ENCODE measurements around the gene EPB41. TPM values are rescaled to one million over a fixed set of nuclear protein-coding genes. Genes with fewer than 3 reads are reported as not detected.

The EPB41 gene
- total and polyA plus RNA-seq, 9 of the 15 experiments (the other 6 are each of a cell fraction or from before 2014, with no cell fraction given) = 3.7 to 213 (median 141) TPM

DNA sequence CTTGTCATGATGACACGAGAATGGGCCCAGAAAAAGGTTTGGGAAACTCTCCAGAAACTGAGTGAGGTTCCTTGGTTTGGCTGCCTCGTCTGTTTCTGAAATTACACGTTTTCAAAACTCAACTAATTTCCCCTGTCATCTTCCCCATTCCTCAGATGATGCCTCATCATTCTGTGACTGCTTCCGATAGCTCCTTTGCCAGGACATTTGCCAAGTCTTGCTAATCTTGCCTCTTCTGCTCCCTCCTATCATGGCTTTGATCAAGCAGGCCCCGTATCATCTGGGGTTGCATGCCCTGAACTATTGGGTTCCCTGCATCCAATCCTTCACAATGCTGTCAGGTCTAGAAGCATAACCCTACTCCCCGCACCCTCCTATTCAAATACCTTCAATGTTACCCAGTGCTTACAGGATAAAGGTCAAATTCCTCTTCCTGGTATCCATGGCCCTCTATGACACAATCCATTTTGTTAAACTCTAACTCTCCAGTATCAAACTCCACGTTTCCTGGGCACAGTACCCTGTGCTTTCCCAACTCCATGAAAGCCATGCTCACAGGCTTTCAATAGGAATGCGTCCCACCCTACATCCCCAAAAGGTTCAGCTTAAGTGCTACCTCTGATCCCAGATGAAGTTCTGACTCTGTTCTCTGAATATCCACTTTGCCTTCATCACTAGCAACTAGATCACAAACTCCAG is 231.5 kb downstream of the EPB41 start:
- Histone ChIP-seq H3K9me1 (ENCODE audit: control insufficient read depth, insufficient read depth, low read length) (no peaks in the 10 kb centered on the region), H3K9me3 (replicated peaks; ENCODE audit: control insufficient read depth, insufficient read depth, low read depth, low read length) (no peaks in the 10 kb centered on the region), H3K36me3 (ENCODE audit: control insufficient read depth, insufficient read depth, low read length) (peaks cover 54% of the 10 kb centered on the region), H4K20me1 (replicated peaks; ENCODE audit: control insufficient read depth, insufficient read depth, low read length) (no peaks in the 10 kb centered on the region), H3K79me2 (ENCODE audit: control insufficient read depth, insufficient read depth, low read length) (peaks cover 5% of the 10 kb centered on the region; the same call in 2 of the 3 replicates), H3K4me1 (replicated peaks in 1 of 2; ENCODE audit: control insufficient read depth in 2 of 2, insufficient read depth in 2 of 2, low read length in 2 of 2) (peaks cover 2 to 4% of the 10 kb centered on the region in 2 experiments; a peak in 3 of 5 replicates), H3K4me3 (no peak overlapping the region), H3K27ac (ENCODE audit: extremely low read depth, low read depth, low read length) (0 out of 3 replicates have a peak overlapping the region, but pooled peaks have one; percentile 10), H3K27me3 (ENCODE audit: control insufficient read depth in 2 of 2, insufficient read depth in 2 of 2, low read length in 2 of 2) (no peaks in the 10 kb centered on the region), H3K4me2 (ENCODE audit: insufficient read depth, low read length) (no peak overlapping the region), H2AFZ (ENCODE audit: low read depth, low read length) (no peak overlapping the region), H3K9ac (ENCODE audit: insufficient read depth in 1 of 2, low read depth in 2 of 2, low read length in 2 of 2) (no peak overlapping the region)
- intact Hi-C loops (cut with micrococcal nuclease) (no loop called here), in situ Hi-C loops (cut with MboI) (no loop called here)
- FAIRE-seq = peak; percentile 67
- ChIA-PET POLR2A (interaction anchor here (0.8 to 2.9 kb wide), 7 partner anchors 9 to 1767 kb away, joined by 3 to 12 read pairs (median 3); partner anchors contain the start of genes MECR and SRSF4), CTCF (ENCODE audit: low intra/inter-chr PET ratio) (no interaction called here)
- WGBS (ENCODE audit: insufficient coverage, low coverage, missing lambda C conversion rate) = 53% methylated on average over 8 of the region's 8 CpGs
- BruUV-seq (replicated peaks) = no TSS peak
- no peak for DNase-seq (ENCODE audit: extremely low read depth in 1 of 4, low spot score in 3 of 4)
- ATAC-seq = peak; percentile 47
- TF ChIP-seq ZBTB9 (CRISPR knock-in tag; IDR thresholded peaks at IDR 0.05) (peak; percentile 48; the same call in 1 of the 2 replicates), NR2C1 (IDR thresholded peaks at IDR 0.05) (peak; percentile 18; the same call in 1 of the 2 replicates), NR2C1 (tag; IDR thresholded peaks at IDR 0.05) (0 out of 2 replicates have a peak, but pooled peaks have one; percentile 15), NCOR1 (IDR thresholded peaks at IDR 0.05) (peak; percentile 51), ZBTB11 (CRISPR knock-in tag; IDR thresholded peaks at IDR 0.05) (peak in 1 of 3 experiments; percentile 37; a peak in 1 of 6 replicates), SUPT5H (IDR thresholded peaks at IDR 0.05) (peak; percentile 76), ELF4 (CRISPR knock-in tag; IDR thresholded peaks at IDR 0.05) (peak; percentile 80; the same call in 1 of the 2 replicates)
- TF ChIP-seq, protein P1, sequence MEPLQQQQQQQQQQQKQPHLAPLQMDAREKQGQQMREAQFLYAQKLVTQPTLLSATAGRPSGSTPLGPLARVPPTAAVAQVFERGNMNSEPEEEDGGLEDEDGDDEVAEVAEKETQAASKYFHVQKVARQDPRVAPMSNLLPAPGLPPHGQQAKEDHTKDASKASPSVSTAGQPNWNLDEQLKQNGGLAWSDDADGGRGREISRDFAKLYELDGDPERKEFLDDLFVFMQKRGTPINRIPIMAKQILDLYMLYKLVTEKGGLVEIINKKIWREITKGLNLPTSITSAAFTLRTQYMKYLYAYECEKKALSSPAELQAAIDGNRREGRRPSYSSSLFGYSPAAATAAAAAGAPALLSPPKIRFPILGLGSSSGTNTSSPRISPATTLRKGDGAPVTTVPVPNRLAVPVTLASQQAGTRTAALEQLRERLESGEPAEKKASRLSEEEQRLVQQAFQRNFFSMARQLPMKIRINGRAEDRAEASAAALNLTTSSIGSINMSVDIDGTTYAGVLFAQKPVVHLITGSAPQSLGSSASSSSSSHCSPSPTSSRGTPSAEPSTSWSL (CRISPR knock-in tag; IDR thresholded peaks at IDR 0.05; ENCODE audit: borderline replicate concordance) = no peak
- TF ChIP-seq, protein P2, sequence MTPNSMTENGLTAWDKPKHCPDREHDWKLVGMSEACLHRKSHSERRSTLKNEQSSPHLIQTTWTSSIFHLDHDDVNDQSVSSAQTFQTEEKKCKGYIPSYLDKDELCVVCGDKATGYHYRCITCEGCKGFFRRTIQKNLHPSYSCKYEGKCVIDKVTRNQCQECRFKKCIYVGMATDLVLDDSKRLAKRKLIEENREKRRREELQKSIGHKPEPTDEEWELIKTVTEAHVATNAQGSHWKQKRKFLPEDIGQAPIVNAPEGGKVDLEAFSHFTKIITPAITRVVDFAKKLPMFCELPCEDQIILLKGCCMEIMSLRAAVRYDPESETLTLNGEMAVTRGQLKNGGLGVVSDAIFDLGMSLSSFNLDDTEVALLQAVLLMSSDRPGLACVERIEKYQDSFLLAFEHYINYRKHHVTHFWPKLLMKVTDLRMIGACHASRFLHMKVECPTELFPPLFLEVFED (CRISPR knock-in tag; conservative IDR thresholded peaks at IDR 0.05) = peak; percentile 84
- TF ChIP-seq, protein P3, sequence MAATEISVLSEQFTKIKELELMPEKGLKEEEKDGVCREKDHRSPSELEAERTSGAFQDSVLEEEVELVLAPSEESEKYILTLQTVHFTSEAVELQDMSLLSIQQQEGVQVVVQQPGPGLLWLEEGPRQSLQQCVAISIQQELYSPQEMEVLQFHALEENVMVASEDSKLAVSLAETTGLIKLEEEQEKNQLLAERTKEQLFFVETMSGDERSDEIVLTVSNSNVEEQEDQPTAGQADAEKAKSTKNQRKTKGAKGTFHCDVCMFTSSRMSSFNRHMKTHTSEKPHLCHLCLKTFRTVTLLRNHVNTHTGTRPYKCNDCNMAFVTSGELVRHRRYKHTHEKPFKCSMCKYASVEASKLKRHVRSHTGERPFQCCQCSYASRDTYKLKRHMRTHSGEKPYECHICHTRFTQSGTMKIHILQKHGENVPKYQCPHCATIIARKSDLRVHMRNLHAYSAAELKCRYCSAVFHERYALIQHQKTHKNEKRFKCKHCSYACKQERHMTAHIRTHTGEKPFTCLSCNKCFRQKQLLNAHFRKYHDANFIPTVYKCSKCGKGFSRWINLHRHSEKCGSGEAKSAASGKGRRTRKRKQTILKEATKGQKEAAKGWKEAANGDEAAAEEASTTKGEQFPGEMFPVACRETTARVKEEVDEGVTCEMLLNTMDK (IDR thresholded peaks at IDR 0.05; ENCODE audit: borderline replicate concordance, insufficient read depth, low read depth, low read length, poor library complexity, severe bottlenecking) = no peak
